DMS 273 (cell line): Measurements from ENCODE around the gene NRROS.
"Not testable (repeated sequence)": the region's sequence is repeated elsewhere in the genome, so short reads cannot be mapped to it uniquely, and the experiment has no call there.

Experiments used
- DNase-seq: peaks from one replicate; lab custom pipeline; 2025; ENCODE audit not compliant: unreplicated experiment; lab: John Stamatoyannopoulos, UW

The NRROS gene

DNA sequence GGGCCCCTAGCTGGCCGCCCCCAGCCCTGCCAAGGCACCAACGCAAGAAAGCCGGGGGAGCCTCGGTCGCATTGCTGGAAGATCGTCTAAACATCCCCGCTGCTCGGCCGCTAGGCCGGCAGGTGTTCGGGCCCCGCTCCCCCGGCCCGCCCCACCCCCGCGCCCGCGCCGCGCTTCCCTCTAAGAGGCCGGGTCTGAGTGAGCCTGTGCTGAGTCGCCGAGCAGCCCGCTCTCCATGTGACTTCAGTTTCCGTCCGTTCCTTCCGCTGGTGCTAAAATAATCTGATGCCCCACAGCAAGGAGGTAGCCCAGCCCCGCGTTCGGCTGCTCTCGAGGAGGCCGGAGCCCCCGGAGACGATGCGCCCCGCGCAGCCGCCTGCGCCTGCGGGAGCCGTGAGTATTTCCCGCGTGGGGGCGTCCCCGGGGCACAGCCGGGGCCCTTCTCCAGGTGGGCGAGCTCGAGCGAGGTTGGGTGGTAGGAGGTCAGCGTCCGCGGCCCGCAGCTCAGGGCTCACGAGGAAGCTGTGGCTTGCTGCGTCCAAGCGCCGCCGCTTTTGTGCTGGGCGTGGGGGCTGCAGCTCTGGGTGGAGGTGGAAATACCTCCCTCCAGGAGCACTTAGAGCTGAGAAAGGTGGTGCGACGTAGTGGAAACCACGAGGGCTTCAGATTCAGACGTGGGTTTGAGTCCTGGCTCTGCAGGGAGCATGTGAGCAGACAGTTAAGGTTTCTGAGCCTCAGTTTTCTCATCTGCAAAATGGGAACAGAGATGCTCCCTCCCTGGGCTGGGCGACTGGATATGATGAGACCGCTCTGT lies at the start of gene NRROS:
Gene NRROS, plus strand, starts transcription at position 212 of the 814 bp plus-strand sequence. CDS start 14,846 bp downstream, outside the sequence.
- DNase-seq, result peak; percentile 85

GRCh38 chr3:196590279-196590678 lies 49.2 kb upstream of the NRROS start:
- DNase-seq, result peak; percentile 38

GRCh38 chr3:196596355-196596754 lies 43.1 kb upstream of the NRROS start:
- DNase-seq, result no peak

DNA sequence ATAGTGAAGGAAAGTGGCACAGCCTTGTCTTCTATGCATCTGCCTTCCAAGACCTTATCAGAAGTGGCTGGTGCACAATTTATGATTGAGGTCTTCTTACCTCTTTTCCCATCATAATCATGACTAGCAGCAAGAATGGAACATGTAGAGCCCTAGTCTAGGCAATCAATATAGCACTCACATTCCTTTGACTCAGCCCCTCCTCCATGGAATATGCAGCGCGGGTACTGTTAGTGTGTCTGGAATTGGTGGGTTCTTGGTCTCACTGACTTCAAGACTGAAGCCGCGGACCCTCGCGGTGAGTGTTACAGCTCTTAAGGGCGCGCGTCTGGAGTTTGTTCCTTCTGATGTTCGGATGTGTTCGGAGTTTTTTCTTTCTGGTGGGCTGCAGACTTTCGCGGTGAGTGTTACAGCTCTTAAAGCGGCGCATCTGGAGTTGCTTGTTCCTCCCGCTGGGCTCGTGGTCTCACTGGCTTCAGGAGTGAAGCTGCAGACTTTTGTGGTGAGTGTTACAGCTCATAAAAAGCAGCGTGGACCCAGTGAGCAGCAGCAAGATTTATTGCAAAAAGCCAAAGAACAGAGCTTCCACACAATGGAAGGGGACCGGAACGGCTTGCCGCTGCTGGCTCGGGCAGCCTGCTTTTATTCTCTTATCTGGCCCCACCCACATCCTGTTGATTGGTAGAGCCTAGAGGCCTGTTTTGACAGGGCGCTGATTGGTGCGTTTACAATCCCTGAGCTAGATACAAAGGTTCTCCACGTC lies 41.3 kb upstream of the NRROS start:
- DNase-seq, result not testable (repeated sequence)

DNA sequence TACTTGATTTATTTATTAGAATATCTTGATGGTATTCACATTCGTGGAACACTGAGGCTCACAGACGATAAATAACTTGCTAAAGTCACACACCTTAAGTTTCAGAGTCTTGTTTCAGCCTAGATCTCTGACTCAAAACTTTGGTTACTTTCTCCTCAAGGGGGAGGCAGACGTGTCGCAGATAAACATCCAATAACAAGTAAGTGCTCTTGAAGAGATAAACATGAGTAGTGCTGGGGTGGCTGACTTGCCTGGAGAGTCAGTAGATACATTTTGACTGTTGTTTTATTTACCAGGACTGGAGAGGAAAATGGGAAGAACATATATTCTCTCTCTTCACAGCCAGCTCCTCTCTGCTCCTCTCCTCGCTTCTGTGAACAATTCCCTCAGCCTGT lies 39.8 kb upstream of the NRROS start:
- no peak for DNase-seq

DNA sequence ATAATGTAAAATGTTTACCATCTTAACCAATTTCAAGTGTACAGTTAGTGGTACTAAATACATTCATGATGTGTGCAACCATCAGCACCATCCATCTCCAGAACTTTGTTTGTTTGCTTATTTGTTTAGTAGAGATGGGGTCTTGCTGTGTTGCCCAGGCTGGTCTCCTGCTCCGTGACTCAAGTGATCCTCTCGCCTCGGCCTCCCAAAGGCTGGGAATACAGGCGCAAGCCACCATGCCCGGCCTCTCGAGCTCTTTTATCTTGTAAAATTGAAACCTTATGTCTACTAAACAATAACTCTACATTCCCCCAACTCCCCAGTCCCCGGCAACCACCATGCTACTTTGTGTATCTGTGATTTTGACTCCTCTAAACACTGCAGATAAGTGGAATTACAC lies 39.1 kb upstream of the NRROS start:
- no peak for DNase-seq

DNA sequence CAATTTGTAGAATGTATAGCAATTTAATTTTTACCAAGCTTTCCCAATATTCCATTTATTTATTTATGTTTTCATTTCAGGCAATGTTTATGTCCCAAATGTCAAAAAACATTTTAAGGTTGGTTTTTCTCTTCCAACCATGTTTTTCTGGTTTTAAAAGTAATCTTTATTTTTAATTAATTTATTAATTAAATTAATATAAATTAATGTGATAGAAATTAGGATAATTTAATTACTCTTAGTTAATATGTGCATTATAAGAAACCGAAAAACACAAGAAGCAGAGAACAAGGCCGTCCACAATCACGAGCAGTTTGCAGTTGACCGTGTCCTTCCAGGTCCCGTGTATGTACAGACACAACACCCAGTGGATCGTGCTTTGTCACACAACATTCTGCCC lies 36.8 kb upstream of the NRROS start:
- no peak for DNase-seq

- peak; percentile 48 for DNase-seq
These were observed 35.8 kb upstream of the NRROS start for GRCh38 chr3:196603683-196604082.

- DNase-seq, result no peak
These were observed 34.9 kb upstream of the NRROS start for GRCh38 chr3:196604548-196604947.

DNA sequence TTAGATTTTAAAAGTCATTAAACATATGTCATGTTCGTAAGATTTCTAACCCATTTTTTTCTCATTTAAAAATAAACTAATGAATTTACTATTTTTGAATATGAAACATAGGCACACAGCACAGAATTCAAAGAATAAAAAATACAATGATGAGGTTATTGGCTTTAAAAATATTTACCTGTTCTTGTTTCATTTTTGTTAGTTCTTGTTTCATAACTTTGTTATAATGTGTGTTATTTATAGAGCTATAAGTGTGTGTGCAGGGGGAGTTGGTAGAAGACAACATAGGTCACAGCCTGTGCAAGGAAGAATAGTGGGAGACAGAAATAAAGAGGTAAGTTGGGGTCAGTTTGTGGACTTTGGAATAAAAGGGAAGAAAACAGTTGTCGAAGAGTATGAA lies 30.8 kb upstream of the NRROS start:
- no peak for DNase-seq

- peak; percentile 97 for DNase-seq
These were observed 30.1 kb upstream of the NRROS start for GRCh38 chr3:196609343-196609775.

DNA sequence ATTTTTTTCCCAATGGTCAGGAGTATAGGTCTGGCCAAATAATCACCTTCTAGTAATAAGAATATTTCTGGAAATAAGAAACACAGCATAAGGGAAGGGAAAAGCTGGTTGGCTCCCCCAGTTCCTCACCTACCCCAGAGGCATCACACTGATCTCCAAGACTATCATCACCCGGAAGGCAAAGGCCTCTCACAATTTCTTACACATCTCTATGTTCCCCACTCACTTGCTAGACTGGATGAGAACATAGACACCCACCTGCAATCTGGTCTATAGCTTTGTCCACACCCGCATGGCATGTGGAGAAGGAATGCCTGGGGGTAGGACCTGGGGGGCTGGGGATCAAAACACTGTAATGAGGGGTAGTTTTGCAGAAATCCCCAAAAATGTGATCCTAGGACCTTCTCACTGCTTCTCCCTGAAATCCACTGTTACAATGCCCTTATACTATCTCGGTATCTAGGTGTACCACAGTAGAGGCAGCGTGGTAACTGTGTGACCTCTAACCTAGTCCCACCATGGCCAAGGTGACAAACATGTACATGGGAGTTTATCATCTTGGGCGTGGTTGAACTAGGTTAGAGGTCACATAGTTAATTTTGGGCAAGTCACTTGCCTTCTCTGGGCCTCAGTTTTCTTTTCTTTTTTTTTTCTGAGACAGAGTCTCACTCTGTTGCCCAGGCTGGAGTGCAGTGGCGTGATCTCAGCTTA lies 29.5 kb upstream of the NRROS start:
- DNase-seq, result no peak

DNA sequence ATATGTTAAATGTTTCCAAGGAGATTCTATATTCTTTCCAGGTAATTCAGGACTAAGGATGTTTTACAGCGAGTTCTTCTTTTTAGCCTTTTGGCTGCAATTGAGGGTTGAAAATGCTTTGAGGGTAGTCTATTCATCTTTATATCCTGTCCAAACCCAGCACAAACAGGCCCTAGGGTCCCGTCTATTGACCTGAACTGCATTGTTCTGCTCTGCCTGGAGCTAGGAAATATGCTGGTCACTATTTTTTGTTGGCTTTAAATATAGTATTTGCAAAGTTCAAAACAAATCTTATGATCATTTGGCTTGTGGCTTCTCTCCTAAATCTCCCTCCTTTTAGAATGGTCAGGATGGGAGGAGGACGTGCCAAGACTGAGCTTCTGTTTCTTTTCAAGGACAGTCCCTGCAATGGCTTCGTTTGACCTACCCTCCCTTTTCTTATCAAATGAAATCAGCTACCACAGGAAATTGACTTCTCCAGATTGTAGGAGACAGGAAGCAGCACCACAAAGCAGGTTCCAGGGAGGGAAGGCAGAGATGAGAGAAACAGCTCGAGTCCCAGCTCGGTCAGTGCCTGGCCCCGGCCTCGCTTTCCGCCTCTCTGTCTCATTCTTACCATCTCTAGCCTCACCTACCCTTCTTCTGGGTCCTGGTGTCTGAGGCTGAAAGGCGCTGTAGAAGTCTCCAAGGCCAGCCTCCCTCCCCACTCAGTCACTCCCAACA lies 27.6 kb upstream of the NRROS start:
- no peak for DNase-seq

DNA sequence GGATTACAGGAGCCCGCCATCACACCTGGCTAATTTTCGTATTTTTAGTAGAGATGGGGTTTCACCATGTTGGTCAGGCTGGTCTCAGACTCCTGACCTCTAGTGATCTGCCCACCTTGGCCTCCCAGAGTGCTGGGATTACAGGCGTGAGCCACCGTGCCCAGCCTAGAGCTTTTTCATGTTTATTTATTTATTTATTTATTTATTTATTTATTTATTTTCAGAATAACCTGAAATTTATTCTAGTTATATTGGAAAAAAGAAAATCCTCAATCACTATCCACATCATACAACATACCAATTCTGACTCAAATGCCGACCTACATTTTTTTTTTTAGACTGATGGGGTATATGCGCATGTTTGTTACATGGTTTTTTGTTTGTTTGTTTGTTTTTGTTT lies 24.3 kb upstream of the NRROS start:
- DNase-seq, result not testable (repeated sequence)

GRCh38 chr3:196617256-196617655 lies 22.2 kb upstream of the NRROS start:
- no peak for DNase-seq

DNA sequence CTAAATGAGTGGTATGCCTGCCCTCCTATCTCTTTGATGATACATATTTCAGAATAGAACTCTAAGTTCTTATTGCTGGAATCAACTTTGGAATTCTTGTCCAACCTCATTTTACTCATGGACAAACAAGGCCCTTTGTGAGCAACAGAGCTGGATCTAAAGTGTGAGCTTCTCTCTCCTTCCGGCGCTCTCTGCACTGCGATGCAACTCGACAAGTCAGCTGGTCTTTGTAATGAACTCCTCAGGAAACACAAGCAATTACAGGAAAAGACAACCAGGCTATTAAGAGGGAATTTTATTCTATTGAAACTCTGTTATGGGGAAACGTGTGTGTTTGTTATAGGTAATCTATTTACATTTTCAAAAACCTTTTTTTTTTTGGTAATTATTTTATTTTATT lies 20.3 kb upstream of the NRROS start:
- no peak for DNase-seq

GRCh38 chr3:196619627-196620026 lies 19.9 kb upstream of the NRROS start:
- not testable (repeated sequence) for DNase-seq

- DNase-seq, result no peak
These were observed 19.3 kb upstream of the NRROS start for GRCh38 chr3:196620161-196620604.

DNA sequence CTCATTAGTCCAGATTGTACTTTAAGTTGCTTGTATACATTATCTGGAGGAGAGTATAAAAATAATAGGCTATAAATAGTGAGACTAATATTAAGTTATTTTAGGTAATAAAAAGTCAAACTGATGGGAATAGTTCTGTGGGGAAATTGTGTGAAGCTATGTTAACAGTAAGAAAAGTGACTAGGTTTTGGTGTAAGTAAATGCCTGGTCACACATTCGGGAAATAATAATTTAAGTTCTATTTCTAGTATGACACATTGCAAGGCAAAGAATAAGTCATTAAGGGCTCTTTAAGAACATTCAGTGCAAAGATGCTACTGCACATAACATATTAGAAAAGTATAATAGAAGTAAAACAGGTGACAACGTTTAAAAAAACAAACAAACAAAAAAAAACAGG lies 18.8 kb upstream of the NRROS start:
- DNase-seq, result no peak

DNA sequence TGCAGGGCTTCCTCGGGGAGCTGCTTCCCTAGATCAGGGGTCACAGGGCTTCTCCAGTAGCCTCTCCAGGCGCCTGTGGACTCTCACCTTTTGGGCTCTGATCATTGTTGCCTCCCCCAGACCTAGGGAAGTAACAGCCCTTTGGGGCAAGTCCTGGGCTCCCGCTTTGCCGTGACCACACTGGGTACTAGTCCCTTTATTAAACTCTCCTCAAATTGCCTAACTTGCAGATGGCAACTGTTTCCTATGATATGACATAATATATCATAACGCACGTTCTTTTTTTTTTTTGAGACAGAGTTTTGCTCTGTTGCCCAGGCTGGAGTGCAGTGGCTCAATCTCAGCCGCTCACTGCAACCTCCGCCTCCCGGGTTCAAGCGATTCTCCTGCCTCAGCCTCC lies 17.9 kb upstream of the NRROS start:
- no peak for DNase-seq
